SHP77 (cell line): ENCODE data around the gene CLEC18C.
"Not testable (repeated sequence)": the region's sequence is repeated elsewhere in the genome, so short reads cannot be mapped to it uniquely, and the experiment has no call there.

Source experiments
- DNase-seq, 2 experiments: peaks; one replicate each; lab custom pipeline; 2025; lab: John Stamatoyannopoulos, UW

The CLEC18C gene

DNA sequence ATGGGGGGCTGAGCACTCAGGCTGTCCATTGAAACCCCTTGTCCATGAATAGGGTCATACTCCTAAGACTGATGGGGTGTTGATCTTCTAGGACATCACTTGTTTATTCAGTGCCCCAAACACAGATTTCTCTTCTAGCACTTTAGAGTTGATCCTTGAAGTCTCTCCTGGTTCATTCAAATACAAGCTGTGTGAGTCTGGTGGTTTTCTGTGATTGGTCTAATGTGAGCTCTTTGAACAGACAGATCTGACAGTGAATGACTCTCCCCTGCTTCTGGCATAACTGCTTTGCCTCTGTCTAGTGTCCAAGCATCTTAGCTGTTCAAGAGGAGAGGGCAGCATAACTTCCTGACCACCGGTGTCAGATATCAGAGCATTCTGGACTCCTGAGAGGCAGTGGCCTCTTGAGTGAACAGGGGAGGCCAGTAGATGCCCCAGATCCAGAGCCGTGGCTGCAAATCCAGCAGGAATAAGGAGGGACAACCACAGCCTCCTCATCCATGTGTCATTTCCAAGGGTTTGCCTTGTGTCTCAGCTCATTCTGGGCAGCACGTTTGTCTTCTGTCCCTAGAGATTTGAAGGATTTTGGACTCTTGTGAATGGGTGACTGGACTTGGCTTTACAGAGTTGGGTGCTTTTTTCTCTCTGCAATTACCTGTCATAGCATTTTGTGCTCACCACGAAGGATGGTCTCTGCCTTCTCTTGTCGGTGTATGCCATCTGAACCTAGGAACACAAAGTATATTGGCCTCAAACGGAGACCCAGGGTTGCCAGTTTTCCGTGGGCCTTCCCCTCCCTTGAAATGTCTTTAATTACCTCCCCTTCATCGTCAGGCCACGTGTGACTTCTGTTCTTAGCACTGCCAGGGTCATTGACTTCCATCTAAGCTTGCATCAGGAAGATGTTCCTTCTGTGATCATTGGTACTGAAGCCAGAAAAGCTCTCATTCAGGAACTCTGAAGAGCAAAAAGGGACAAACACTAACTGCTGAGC lies 13.9 kb upstream of the CLEC18C start:
- no peak for DNase-seq

DNA sequence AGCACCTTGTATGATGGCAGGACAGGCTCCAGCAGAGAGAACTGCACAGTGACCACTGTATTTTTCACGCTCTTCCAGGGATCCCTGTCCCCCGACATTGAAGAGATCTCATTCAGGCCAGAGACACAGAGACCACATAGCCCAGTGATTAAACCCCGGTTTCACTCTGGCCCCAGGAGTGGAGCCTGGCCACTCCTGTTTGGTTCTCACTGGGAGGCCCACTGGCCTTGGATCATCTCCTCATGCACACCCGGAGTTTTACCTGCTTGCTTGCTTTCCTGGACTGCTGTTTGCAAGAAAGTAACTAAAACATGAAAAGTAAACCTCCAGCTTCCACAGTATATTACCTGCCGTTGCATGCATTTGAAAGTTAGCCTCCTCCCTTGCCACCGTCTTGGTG lies 13.2 kb upstream of the CLEC18C start:
- DNase-seq = no peak

DNA sequence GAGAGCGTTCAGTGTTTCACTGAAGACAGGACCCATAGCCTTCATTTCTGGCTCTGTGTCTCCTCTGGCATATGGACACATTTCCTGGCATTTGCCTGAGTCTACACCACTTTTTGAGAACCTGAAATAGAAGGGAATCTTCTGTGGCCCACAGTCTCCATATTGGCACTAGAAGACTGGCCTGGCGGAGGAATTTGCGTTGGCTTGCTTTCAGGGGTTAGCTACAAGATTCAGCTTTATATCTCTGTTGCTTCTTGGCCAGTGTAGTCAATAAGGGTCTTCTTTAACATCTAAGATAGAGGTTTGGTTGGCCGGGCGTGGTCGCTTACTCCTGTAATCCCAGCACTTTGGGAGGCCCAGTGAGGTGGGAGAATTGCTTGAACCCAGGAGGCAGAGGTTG lies 12.8 kb upstream of the CLEC18C start:
- no peak for DNase-seq

DNA sequence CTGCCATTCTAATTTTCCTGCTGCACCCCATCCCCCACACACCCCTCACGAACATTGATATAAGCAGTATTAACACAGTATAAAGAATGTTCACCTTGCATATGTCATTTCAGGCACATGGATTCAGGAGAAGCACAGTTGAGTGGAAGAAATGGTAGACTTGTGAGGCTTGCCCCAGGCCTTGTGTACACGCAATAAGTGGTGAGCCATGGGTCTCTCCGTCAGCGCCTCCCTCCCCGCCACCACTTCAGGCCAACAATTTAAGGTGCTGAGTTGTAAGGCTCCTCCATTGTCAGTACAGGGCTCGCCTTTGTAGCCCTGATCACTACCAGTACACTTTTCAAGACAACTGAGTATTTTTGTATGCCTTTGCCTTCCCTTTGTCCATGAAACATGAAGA lies 12.2 kb upstream of the CLEC18C start:
- no peak for DNase-seq

DNA sequence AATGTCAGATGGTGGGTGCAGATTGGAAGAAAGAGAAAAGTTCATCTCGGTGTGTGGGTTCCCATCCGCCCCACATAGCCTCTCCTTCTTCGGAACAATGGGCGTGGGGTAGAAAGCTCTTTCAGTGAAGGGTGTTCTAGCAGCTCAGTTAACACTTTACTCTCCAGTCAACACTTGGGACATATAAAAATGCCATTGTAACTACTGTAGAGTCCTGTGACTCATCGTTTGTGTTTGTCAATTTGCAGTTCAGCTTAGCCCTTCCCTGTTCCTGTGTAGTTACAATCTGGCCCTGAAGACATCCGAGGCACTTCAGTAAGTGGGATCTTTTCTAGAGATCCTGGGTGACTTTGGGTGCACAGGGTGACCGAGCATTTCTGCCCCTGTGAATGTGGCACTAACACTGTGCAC lies 11.5 kb upstream of the CLEC18C start:
- no peak for DNase-seq

DNA sequence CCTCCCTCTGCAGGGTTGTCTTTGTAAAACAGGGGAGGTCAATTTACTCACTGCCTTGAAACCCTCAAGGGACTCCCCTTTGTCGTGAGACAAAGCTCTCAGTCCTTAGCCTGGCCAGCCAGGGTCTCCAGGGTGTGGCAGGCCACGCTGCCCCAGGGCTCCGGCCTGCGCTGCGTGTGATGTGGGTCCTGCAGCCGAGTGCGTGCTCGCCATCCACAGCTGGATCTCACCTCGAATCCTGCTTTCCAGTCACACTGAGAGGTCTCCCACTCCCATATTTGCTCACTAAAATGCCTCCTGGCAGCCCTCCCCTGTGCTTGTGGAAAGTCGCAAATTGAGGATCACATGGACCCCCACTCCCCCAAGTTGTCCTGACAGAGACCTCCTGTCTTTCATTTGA lies 10.0 kb upstream of the CLEC18C start:
- DNase-seq = no peak

DNA sequence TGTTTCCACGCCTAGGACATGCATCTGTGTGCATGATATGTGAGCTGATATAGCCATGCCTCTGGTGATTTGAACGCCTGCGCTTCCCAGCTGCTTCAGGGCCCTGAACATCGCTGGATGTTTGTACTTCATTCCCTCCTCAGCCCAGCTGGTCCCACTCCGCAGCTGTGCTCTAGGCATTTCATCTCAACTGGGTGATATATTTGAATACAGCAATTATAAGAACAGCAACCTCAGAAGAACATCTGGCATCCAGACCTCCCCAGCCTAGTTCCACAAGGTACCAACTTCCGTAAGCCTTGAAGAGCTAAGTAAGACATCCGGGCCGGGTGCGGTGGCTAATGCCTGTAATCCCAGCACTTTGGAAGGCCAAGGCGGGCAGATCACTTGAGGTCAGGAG lies 6.9 kb upstream of the CLEC18C start:
- not testable (repeated sequence) for DNase-seq

DNA sequence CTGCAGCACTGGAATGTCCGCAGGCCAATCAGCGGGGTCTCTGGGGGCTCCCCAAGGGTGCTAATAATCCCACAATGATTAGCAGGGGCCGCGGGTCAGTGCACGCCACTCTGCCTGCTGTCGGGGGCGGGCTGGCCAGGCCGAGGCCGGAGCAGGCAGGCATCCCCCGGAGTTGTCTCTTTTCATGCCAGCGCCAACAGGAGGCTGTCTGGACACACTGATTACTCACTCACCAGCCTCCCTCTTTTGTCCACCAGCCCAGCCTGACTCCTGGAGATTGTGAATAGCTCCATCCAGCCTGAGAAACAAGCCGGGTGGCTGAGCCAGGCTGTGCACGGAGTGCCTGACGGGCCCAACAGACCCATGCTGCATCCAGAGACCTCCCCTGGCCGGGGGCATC lies 329 bp downstream of the CLEC18C start:
- DNase-seq = not testable (repeated sequence)

DNA sequence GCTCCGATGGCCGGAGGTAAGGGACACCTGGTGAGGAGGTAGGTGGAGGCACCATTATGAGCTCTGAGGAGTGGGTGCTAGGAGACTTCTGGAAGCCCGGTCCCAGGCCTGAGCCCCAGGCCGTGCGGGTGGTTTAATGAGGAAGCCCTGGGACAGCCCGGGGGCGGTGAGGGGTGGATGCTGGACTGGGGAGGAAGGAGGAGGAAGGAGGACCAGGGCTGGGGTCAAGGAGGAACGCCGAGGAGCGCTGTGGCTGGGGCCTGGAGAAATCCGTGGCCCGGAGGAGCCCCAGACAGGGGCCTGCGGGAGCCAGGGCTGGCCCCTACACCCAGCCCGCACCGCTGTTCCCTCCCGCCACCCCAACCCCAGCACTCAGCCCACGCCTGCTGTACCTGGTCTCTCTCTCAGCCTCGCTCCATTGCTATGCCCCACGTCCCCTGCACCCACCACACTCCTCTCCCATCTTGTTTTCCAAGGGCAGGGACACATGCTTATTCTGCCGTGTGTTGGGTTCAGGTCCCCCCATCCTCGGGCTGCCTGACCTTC lies 873 bp downstream of the CLEC18C start:
- DNase-seq = not testable (repeated sequence)

DNA sequence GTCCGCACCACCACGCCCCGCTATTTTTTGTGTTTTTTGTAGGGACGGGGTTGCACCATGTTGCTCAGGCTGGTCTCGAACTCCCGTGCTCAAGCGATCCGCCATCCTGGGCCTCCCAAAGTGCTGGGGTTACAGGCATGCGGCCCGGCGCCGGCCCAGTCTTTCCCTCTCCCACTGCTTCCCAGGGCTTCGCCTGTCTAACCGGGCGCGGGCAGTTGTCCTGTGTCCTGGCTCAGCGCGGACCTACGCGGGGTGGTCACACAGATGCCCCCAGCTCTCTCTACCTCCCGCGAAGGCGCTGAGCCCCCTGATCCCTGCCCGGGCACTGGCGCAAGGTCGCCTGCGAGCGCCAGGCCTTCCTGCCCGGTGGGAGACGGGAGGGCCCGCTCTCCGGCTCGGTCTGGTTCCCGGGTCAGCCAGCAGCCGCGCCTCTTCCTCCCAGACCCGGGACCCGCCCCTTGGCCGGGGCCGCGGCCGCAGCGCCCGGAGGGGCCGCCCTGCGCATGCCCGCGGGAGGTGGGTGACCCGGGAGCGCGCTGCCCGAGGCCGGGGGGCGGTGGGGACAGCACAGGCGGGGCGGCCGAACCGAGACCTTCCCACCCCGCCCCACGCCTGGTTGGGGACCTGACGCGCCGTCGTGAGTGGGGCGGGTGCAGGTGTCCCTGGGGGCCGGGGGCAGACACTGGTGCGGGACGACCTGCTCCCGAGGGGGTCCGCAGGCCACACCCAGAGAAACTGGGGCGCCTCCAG lies 14.4 kb downstream of the CLEC18C start:
- not testable (repeated sequence) for DNase-seq

DNA sequence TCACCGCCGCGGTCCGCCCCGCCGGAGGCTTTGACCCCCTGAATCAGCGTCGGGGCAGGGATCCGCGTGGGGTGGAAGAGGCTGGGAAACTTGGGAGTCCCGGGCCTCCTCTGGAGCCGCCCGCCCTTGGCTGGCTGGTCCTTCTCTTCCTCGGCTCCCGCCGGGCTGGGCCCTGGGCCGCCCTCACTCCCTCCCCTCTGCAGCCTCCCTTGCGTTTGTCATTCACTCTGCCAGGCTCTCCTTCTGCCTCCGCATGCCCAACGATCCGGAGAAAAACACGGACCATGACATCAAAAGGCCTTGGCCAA lies 15.0 kb downstream of the CLEC18C start:
- DNase-seq = not testable (repeated sequence)

DNA sequence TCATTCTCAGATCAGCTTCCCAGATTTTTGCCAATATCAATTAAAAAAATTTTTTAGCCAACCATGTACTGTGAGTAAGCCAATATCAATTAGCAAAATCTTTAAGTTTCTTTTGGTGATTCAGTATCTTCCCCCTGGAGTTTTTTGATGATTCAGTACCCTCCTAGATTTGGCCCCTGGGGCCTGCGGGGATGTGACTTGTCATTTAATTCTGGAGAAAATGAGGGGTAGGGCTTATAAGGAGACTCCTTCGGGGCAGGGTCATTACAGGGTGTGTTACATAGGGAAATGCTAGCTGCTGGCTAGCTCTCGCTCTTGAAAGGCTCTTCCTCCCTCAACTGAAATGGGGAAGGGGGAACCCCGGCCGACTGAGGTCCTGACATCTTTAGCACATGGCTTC lies 17.0 kb downstream of the CLEC18C start:
- not testable (repeated sequence) for DNase-seq

DNA sequence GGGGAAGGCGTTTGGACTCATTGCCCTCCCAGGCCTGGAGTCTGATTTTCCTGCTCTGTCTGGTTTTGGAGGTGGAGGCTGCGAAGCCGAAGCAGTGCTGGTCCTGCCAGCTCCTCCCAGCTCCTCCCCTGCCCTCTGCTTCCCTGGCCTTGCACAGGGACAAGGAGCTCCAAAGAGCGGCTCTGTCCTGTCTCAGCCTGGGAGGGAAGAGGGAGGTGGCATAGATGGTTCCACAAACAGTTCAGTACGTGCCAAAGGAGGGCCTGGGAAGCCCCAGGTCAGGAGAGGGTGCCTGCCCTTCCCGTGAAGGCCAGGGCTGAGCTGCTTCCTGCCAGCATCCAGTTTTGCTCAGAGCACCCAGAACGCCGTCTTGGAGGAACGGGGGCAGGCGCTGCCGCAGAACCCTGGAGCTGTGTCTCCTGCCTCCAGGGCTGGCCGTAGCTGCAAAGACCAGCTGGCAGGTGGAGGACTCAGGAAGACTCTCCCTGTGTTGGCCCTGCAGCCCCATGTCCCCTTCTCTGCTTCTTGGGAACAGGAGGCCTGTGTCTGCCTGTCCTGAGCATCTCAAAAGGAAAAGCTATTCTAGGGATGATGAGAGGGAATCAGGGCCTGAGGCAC lies 23.2 kb downstream of the CLEC18C start:
- DNase-seq = not testable (repeated sequence)

DNA sequence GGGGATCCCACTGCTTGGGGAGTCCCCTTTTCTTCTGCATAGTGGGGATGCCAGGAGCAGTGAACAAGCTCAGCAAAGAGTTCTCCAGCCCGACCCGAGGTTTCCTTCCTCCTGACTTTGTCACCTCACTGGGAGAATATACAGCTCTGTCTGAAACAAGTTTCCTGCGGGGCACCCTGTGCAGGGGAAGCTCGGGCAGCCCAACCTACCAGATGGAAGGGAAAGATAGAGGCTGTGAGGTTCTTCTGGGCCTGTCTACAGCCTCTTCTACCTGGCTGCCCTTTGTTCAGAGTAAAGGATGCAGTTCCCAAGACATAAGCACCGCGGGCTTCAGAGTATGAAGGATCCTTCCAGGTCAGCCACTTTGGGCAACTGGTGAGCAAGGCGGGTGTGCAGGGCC lies 24.0 kb downstream of the CLEC18C start:
- not testable (repeated sequence) for DNase-seq

DNA sequence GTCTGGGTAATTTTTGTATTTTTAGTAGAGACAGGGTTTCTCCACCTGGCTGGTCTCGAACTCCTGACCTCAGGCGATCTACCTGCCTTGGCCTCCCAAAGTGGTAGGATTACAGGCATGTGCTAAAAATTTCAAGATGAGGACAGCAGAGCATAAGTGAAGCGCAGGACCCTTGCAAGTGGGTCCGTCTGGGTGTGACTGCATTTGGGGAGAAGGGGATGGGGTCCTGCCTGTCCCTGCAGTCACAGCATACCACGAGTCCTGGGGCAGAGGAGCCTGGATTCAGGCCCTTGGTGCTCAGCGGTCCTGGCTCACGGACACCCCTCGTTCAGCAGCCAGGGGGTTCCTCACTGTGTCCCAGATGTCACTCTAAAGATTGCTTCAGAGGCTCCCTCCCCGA lies 24.6 kb downstream of the CLEC18C start:
- not testable (repeated sequence) for DNase-seq

DNA sequence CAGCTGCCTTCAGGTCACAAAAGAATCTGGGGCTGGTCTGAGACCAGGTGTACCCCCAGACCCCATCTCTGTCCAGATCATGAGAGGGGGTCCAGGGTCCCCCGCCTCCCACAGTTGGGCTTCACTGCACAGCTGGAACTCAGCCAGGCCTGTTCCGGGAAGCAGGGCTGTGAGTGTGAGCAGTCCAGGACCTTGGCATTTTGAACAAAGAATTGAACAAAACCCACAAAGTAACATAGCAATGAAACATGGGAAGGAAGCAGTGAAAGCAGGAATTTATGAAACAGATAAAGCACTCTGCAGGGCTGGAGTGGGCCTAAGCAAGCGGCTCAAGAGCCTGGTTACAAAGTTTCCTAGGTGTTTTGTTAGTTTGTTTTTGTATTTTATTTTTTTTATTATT lies 25.1 kb downstream of the CLEC18C start:
- DNase-seq = not testable (repeated sequence)

DNA sequence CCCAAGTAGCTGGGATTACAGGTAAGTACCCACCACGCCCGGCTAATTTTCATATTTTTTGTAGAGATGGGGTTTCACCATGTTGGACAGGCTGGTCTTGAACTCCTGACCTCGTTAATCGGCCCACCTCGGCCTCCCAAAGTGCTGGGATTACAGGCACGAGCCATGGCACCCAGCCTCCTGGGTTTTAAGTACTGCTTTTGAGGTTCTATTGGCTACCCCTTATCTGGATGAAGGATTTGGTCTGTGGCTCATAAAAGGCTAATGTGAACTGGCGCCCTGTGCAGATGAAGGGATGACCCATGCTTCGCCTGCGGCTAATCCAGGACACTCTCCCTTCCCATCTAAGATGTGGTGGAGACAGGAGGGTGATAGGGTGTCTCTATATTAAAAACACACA lies 25.6 kb downstream of the CLEC18C start:
- DNase-seq = not testable (repeated sequence)

DNA sequence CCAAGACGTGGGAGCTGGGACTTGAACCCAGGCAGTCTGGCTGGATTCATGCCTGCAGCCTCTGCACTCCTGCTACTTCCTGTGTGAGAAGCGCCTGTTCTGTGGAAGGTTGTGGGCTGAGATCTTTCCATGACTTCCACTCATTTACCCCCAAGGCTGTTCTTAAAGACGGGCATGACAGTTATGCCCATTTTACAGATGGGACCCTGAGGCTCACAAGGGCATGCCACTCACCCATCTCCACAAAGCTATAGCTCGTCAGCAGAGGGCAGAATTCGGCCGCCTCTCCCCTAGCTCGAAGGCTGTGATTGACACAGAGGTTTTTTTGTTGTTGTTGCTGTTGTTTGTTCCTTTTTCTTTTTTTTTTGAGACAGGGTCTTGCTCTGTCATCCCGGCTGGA lies 26.5 kb downstream of the CLEC18C start:
- not testable (repeated sequence) for DNase-seq

DNA sequence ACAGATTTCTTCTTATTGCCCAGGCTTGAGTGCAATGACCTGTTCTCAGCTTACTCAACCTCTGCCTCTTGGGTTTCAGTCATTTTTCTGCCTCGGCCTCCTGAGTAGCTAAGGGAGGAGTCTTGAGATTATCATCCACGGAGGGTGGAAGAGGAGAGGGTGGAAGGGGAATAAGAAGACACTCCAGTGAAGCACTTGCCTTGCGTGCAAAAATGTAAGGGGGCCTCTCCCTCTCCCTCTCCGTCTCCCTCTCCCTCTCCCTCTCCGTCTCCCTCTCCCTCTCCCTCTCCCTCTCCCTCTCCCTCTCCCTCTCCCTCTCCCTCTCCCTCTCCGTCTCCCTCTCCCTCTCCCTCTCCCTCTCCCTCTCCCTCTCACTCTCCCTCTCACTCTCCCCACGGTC lies 29.9 kb downstream of the CLEC18C start:
- not testable (repeated sequence) for DNase-seq

DNA sequence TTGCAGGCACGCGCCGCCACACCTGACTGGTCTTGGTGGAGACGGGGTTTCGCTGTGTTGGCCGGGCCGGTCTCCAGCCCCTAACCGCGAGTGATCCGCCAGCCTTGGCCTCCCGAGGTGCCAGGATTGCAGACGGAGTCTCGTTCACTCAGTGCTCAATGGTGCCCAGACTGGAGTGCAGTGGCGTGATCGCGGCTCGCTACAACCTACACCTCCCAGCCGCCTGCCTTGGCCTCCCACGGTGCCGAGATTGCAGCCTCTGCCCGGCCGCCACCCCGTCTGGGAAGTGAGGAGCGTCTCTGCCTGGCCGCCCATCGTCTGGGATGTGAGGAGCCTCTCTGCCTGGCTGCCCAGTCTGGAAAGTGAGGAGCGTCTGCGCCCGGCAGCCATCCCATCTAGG lies 30.4 kb downstream of the CLEC18C start:
- DNase-seq = not testable (repeated sequence)

DNA sequence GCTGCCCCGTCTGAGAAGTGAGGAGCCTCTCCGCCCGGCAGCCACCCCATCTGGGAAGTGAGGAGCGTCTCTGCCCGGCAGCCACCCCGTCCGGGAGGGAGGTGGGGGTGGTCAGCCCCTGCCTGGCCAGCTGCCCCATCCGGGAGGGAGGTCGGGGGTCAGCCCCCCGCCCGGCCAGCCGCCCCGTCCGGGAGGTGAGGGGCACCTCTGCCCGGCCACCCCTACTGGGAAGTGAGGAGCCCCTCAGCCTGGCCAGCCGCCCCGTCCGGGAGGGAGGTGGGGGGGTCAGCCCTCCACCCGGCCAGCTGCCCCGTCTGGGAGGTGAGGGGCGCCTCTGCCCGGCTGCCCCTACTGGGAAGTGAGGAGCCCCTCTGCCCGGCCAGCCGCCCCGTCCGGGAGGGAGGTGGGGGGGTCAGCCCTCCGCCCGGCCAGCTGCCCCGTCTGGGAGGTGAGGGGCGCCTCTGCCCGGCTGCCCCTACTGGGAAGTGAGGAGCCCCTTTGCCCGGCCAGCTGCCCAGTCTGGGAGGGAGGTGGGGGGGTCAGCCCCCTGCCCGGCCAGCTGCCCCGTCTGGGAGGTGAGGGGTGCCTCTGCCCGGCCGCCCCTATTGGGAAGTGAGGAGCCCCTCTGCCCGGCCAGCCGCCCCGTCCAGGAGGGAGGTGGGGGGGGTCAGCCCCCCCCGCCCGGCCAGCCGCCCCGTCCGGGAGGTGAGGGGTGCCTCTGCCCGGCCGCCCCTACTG lies 31.2 kb downstream of the CLEC18C start:
- DNase-seq = not testable (repeated sequence)

DNA sequence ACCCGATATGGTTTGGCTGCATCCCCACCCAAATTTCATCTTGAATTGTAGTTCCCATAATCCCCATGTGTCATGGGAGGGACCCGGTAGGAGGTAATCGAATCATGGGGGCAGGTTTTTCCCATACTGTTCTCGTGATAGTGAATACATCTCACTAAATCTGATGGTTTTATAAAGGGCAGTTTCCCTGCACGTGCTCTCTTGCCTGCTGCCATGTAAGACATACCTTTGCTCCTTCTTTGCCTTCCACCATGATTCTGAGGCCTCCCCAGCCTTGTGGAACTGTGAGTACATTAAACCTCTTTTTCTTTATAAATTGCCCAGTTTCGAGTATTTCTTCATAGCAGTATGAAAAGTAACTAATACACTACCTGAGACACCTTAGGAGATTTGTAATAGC lies 32.8 kb downstream of the CLEC18C start:
- not testable (repeated sequence) for DNase-seq
